B cell (primary cell): ENCODE measurements around the gene TSKU. TPM values are rescaled to one million over a fixed set of nuclear protein-coding genes. Genes with fewer than 3 reads are reported as not detected.
A peak's percentile ranks its signal among the peaks of the same experiment; 100 is the strongest.

Experiments
- ATAC-seq: fragments of 200-7000 bp; cut with Tn5 transposase; one replicate; pipeline ENCODE4 v1.10.0; 2021; ENCODE audit warnings: low read depth, mild to moderate bottlenecking, moderate number of reproducible peaks, moderate library complexity
- CTCF ChIA-PET: fragments of 350-600 bp; sonication (Branson Sonifier 250); formaldehyde crosslinking; loops from one replicate; lab custom pipeline; 2021; ENCODE audit warnings: antibody characterized with exemption, inconsistent platforms; lab: Charles Lee
- POLR2A ChIA-PET: fragments of 350-600 bp; sonication (Branson Sonifier 250); formaldehyde crosslinking; loops from one replicate; lab custom pipeline; 2021; ENCODE audit warnings: antibody characterized with exemption; lab: Charles Lee
- DNase-seq: peaks from one replicate; pipeline ENCODE4 v3.0.0; 2013
- H2AFZ ChIP-seq: 2 replicates; pipeline ENCODE4 v1.6.1; 2012; ENCODE audit warnings: mild to moderate bottlenecking, low read depth, low read length; ENCODE audit not compliant: insufficient read depth, poor library complexity, severe bottlenecking
- H3K27ac ChIP-seq, 2 donors: 1 replicate in 1 of 2; 2 replicates in 1 of 2; pipeline ENCODE4 v1.5.1; 2012 to 2013; ENCODE audit warnings: low read length in 2 of 2, mild to moderate bottlenecking in 2 of 2, moderate library complexity in 1 of 2
- H3K27me3 ChIP-seq, 4 experiments: fragments of 200-600 bp in 1 of 4; sonication (generic) in 1 of 4; replicated peaks in 1 of 4; 1 replicate in 2 of 4; 2 replicates in 2 of 4; pipeline versions ENCODE4 v1.6.1 to v1.7.0; 2013 to 2016; ENCODE audit warnings: low read length in 3 of 4, mild to moderate bottlenecking in 2 of 4, mixed read lengths in 1 of 4, moderate library complexity in 1 of 4; ENCODE audit not compliant: insufficient read depth in 4 of 4, control insufficient read depth in 3 of 4; ENCODE audit errors: control extremely low read depth in 1 of 4
- H3K36me3 ChIP-seq, 2 experiments: replicated peaks in 1 of 2; 1 replicate in 1 of 2; 2 replicates in 1 of 2; pipeline versions ENCODE4 v1.6.1 to v1.7.1; 2013; ENCODE audit warnings: low read length in 1 of 2; ENCODE audit not compliant: insufficient read depth in 2 of 2, control insufficient read depth in 1 of 2; ENCODE audit errors: control extremely low read depth in 1 of 2, extremely low read depth in 1 of 2
- H3K4me1 ChIP-seq, 2 donors: fragments of 200-600 bp in 1 of 2; sonication (generic) in 1 of 2; 1 replicate in 1 of 2; 2 replicates in 1 of 2; pipeline versions ENCODE4 v1.5.1 to v1.6.1; 2013 to 2017; ENCODE audit warnings: low read length in 2 of 2; ENCODE audit not compliant: control insufficient read depth in 2 of 2, insufficient read depth in 2 of 2
- H3K4me2 ChIP-seq: replicated peaks from 2 replicates; pipeline ENCODE3; 2012; ENCODE audit warnings: mild to moderate bottlenecking, low read depth, low read length; ENCODE audit not compliant: poor library complexity, severe bottlenecking
- H3K4me3 ChIP-seq, 5 experiments: fragments of 200-600 bp in 1 of 5; sonication (generic) in 1 of 5; 1 replicate in 3 of 5; 2 replicates in 2 of 5; pipeline versions ENCODE4 v1.5.1 to v1.7.0; 2011 to 2016; ENCODE audit warnings: low read length in 4 of 5, mild to moderate bottlenecking in 4 of 5, low read depth in 2 of 5, control low read depth in 1 of 5, moderate library complexity in 1 of 5; ENCODE audit not compliant: insufficient read depth in 1 of 5; ENCODE audit errors: control extremely low read depth in 1 of 5, extremely low read depth in 1 of 5
- H3K79me2 ChIP-seq: fragments of 200-600 bp; sonication (generic); one replicate; pipeline ENCODE4 v1.6.0; 2016; ENCODE audit warnings: low read length; ENCODE audit not compliant: control insufficient read depth, insufficient read depth
- H3K9ac ChIP-seq: fragments of 200-600 bp; sonication (generic); 2 replicates; pipeline ENCODE4 v1.6.1; 2017; ENCODE audit warnings: mild to moderate bottlenecking, low read length, moderate library complexity
- H3K9me3 ChIP-seq, 3 donors: one replicate each; pipeline versions ENCODE4 v1.6.1 to v1.7.1; 2013; ENCODE audit warnings: low read length in 2 of 3; ENCODE audit not compliant: control insufficient read depth in 2 of 3, insufficient read depth in 1 of 3; ENCODE audit errors: control extremely low read depth in 1 of 3
- H4K20me1 ChIP-seq: 2 replicates; pipeline ENCODE4 v1.6.0; 2012; ENCODE audit warnings: mild to moderate bottlenecking, low read length; ENCODE audit not compliant: insufficient read depth, control insufficient read depth, poor library complexity, severe bottlenecking
- H3K27ac Mint-ChIP-seq: one replicate; pipeline ENCODE4 v1.8.0; 2021; ENCODE audit warnings: mixed read lengths
- H3K27me3 Mint-ChIP-seq: one replicate; pipeline ENCODE4 v1.8.0; 2021; ENCODE audit warnings: mixed read lengths
- H3K4me1 Mint-ChIP-seq: one replicate; pipeline ENCODE4 v1.8.0; 2021; ENCODE audit warnings: mixed read lengths
- H3K4me3 Mint-ChIP-seq: one replicate; pipeline ENCODE4 v1.8.0; 2021; ENCODE audit warnings: mixed read lengths
- H3K9me3 Mint-ChIP-seq: one replicate; pipeline ENCODE4 v1.8.0; 2022; ENCODE audit warnings: mixed read lengths; ENCODE audit not compliant: insufficient read depth
- CTCF ChIP-seq: fragments of 200-600 bp; IDR thresholded peaks from one replicate; pipeline ENCODE4 v1.8.0; 2022; ENCODE audit warnings: antibody characterized with exemption, mild to moderate bottlenecking
- EZH2 ChIP-seq: IDR thresholded peaks from 2 replicates; pipeline ENCODE4 v1.6.1; 2012; ENCODE audit warnings: borderline replicate concordance, low read depth, mild to moderate bottlenecking, moderate library complexity, low read length; ENCODE audit not compliant: insufficient read depth, poor library complexity, severe bottlenecking
- WGBS: methylation state at CpG from one replicate; pipeline ENCODE4 v1.1.5; 2013; ENCODE audit warnings: missing lambda C conversion rate; ENCODE audit not compliant: insufficient coverage; 5-methylcytosine and 5-hydroxymethylcytosine counted together
- intact Hi-C: fragments of 100-400 bp; cut with micrococcal nuclease; formaldehyde crosslinking; loops from one replicate; pipeline ENCODE4 v1.10.0; 2022
- polyA plus RNA-seq: library from polyadenylated mRNA; depleted of rRNA; stranded (reverse); fragments of >200 nt; gene quantifications from 2 replicates; pipeline ENCODE4 v1.2.3, GENCODE V29; 2012
- total RNA-seq, 2 donors: library from RNA; stranded (reverse); fragments of 120-200 nt in 1 of 2; gene quantifications; 1 replicate in 1 of 2; 2 replicates in 1 of 2; pipeline versions ENCODE4 v1.2.3 to v1.2.4, GENCODE V29; 2013 to 2022

TSKU gene
- total and polyA plus RNA-seq, 2 donors (not counting 1 experiment from before 2014, with no cell fraction given), result not detected

- ChIA-PET POLR2A (no interaction called here), CTCF (no interaction called here)
- peak overlapping the region; percentile 17 for H3K4me2 ChIP-seq
- H3K4me3 Mint-ChIP-seq, result no peak overlapping the region
- H3K4me1 ChIP-seq, result no peaks in the 10 kb centered on the region
- WGBS, result 3% methylated on average over 6 of the region's 7 CpGs
- no peaks in the 10 kb centered on the region for H3K9me3 Mint-ChIP-seq
- H3K9me3 ChIP-seq, result no peaks in the 10 kb centered on the region
- no peak overlapping the region for H3K4me3 ChIP-seq
- no peak overlapping the region for H2AFZ ChIP-seq
- TF ChIP-seq EZH2 (no peak), CTCF (no peak)
- ATAC-seq, result no peak
- no peak overlapping the region for H3K27ac Mint-ChIP-seq
- H3K36me3 ChIP-seq, result no peaks in the 10 kb centered on the region
- peaks cover 0 to 7% (median 0%) of the 10 kb centered on the region in 4 experiments for H3K27me3 ChIP-seq
- intact Hi-C loops, result no loop called here
- H3K9ac ChIP-seq, result no peak overlapping the region
- no peaks in the 10 kb centered on the region for H4K20me1 ChIP-seq
- no peak overlapping the region for H3K27ac ChIP-seq
- H3K27me3 Mint-ChIP-seq, result peaks cover 36% of the 10 kb centered on the region
- no peak for DNase-seq
- no peaks in the 10 kb centered on the region for H3K79me2 ChIP-seq
- H3K4me1 Mint-ChIP-seq, result no peaks in the 10 kb centered on the region
Observed at GRCh38 chr11:76768088-76768908, 14.9 kb upstream of the TSKU start.

GRCh38 chr11:76768909-76769560 is 14.1 kb upstream of the TSKU start:
- H2AFZ ChIP-seq, result no peak overlapping the region
- H3K4me1 ChIP-seq, result no peaks in the 10 kb centered on the region
- ATAC-seq (no peak), DNase-seq (no peak)
- ChIA-PET POLR2A (no interaction called here), CTCF (no interaction called here)
- intact Hi-C loops, result no loop called here
- H3K27ac Mint-ChIP-seq, result no peak overlapping the region
- H3K4me3 ChIP-seq, result no peak overlapping the region
- H3K4me1 Mint-ChIP-seq, result no peaks in the 10 kb centered on the region
- H3K4me3 Mint-ChIP-seq, result no peak overlapping the region
- peak overlapping the region; percentile 17 for H3K4me2 ChIP-seq
- no peak for TF ChIP-seq CTCF
- TF ChIP-seq EZH2, result no peak
- H3K9ac ChIP-seq, result no peak overlapping the region
- no peaks in the 10 kb centered on the region for H4K20me1 ChIP-seq
- H3K27ac ChIP-seq, result no peak overlapping the region
- H3K9me3 Mint-ChIP-seq, result no peaks in the 10 kb centered on the region
- no peaks in the 10 kb centered on the region for H3K79me2 ChIP-seq
- no peaks in the 10 kb centered on the region for H3K36me3 ChIP-seq
- H3K27me3 ChIP-seq, result peaks cover 0 to 5% (median 0%) of the 10 kb centered on the region in 4 experiments
- WGBS, result 56% methylated on average over 9 of the region's 10 CpGs
- peaks cover 0 to 2% (median 0%) of the 10 kb centered on the region in 3 donors for H3K9me3 ChIP-seq
- peaks cover 36% of the 10 kb centered on the region for H3K27me3 Mint-ChIP-seq
